Stimulated activated CD4-positive, alpha-beta T cell treated with anti-CD3 and anti-CD28 coated beads, TNF-alpha, amount 100 ng/mL, for 1 hour (primary cell): ENCODE data around the gene TNFRSF13B.
"Not testable (repeated sequence)": the region's sequence is repeated elsewhere in the genome, so short reads cannot be mapped to it uniquely, and the experiment has no call there.

Experiments used
- DNase-seq, 3 donors: peaks; one replicate each; pipeline ENCODE4 v3.0.0-alpha.2; 2020; ENCODE audit warnings: low read depth in 3 of 3, low spot score in 1 of 3

Gene TNFRSF13B

GRCh38 chr17:16961792-16962191 lies 10.1 kb downstream of the TNFRSF13B start:
- no peak for DNase-seq

- not testable (repeated sequence) for DNase-seq
These were observed 10.9 kb downstream of the TNFRSF13B start for GRCh38 chr17:16961022-16961421.

GRCh38 chr17:16955011-16955410 lies 16.9 kb downstream of the TNFRSF13B start:
- not testable (repeated sequence) for DNase-seq

- no peak for DNase-seq
These were observed 17.4 kb downstream of the TNFRSF13B start for GRCh38 chr17:16954521-16954920.

GRCh38 chr17:16953841-16954240 lies 18.1 kb downstream of the TNFRSF13B start:
- DNase-seq, result no peak

GRCh38 chr17:16953347-16953746 lies 18.6 kb downstream of the TNFRSF13B start:
- DNase-seq, result no peak

- DNase-seq, result no peak
These were observed 19.5 kb downstream of the TNFRSF13B start for GRCh38 chr17:16952401-16952800.

GRCh38 chr17:16950488-16950887 lies 21.4 kb downstream of the TNFRSF13B start:
- no peak for DNase-seq

GRCh38 chr17:16948587-16949376 lies 23.1 kb downstream of the TNFRSF13B start:
- no peak for DNase-seq

GRCh38 chr17:16947470-16947869 lies 24.4 kb downstream of the TNFRSF13B start:
- DNase-seq, result no peak

GRCh38 chr17:16945663-16946218 lies 26.2 kb downstream of the TNFRSF13B start:
- DNase-seq, result no peak

GRCh38 chr17:16945136-16945482 lies 26.8 kb downstream of the TNFRSF13B start:
- no peak for DNase-seq

- DNase-seq, result no peak
These were observed 27.4 kb downstream of the TNFRSF13B start for GRCh38 chr17:16944334-16945135.

- DNase-seq, result no peak
These were observed 28.2 kb downstream of the TNFRSF13B start for GRCh38 chr17:16943541-16944333.

- no peak for DNase-seq
These were observed 28.9 kb downstream of the TNFRSF13B start for GRCh38 chr17:16943032-16943352.

- no peak for DNase-seq
These were observed 29.5 kb downstream of the TNFRSF13B start for GRCh38 chr17:16942141-16943031.

- DNase-seq, result no peak
These were observed 30.6 kb downstream of the TNFRSF13B start for GRCh38 chr17:16941072-16942036.

- DNase-seq, result no peak
These were observed 31.6 kb downstream of the TNFRSF13B start for GRCh38 chr17:16940116-16940881.
